SU-DHL-6 (cell line): ENCODE measurements around the gene DST.

Source experiments
- H2AFZ ChIP-seq: fragments of 200-600 bp; sonication (generic); 2 replicates; pipeline ENCODE4 v1.6.1; 2014; ENCODE audit warnings: low read depth, mild to moderate bottlenecking, moderate library complexity, mixed read lengths, antibody characterized with exemption, low read length; ENCODE audit not compliant: severe bottlenecking
- H3F3A ChIP-seq: fragments of 200-600 bp; shearing (Covaris generic); 2 replicates; pipeline ENCODE4 v1.6.0; 2016; ENCODE audit warnings: antibody characterized with exemption, mild to moderate bottlenecking; ENCODE audit not compliant: insufficient read depth
- H3K27ac ChIP-seq: fragments of 200-600 bp; sonication (generic); 2 replicates; pipeline ENCODE4 v1.5.1; 2016; ENCODE audit warnings: low read depth, mild to moderate bottlenecking, low read length, moderate library complexity, mixed read lengths
- H3K27me3 ChIP-seq: fragments of 200-600 bp; sonication (generic), shearing (Covaris generic); 2 replicates; pipeline ENCODE4 v1.6.0; 2014; ENCODE audit warnings: mild to moderate bottlenecking, low read length
- H3K36me3 ChIP-seq: fragments of 200-600 bp; sonication (generic); 2 replicates; pipeline ENCODE4 v1.6.1; 2014; ENCODE audit warnings: mild to moderate bottlenecking, low read length, mixed read lengths
- H3K4me2 ChIP-seq: fragments of 300-600, 200-600 bp; shearing (Covaris generic), sonication (generic); 2 replicates; pipeline ENCODE4 v1.6.0; 2014; ENCODE audit warnings: low read length, low read depth, mild to moderate bottlenecking; ENCODE audit not compliant: poor library complexity, severe bottlenecking
- H3K4me3 ChIP-seq: fragments of 200-600 bp; sonication (generic); 2 replicates; pipeline ENCODE4 v1.5.1; 2014; ENCODE audit warnings: antibody characterized with exemption, low read length, mild to moderate bottlenecking, mixed read lengths; ENCODE audit not compliant: insufficient read depth, poor library complexity, severe bottlenecking
- H3K79me2 ChIP-seq: fragments of 200-600 bp; sonication (generic); 2 replicates; pipeline ENCODE4 v1.6.1; 2014; ENCODE audit warnings: mild to moderate bottlenecking, low read length, moderate library complexity; ENCODE audit not compliant: insufficient read depth
- H3K9ac ChIP-seq: fragments of 200-600 bp; sonication (generic); 2 replicates; pipeline ENCODE4 v1.7.0; 2014; ENCODE audit warnings: mild to moderate bottlenecking, low read length
- H3K9me2 ChIP-seq: fragments of 200-600 bp; sonication (generic); replicated peaks from 2 replicates; pipeline ENCODE4 v1.6.1; 2014; ENCODE audit warnings: low read length; ENCODE audit not compliant: insufficient read depth
- H3K9me3 ChIP-seq: fragments of 200-600 bp; sonication (generic); 2 replicates; pipeline ENCODE4 v1.6.1; 2014; ENCODE audit warnings: low read length, mixed read lengths; ENCODE audit not compliant: insufficient read depth
- H4K20me1 ChIP-seq: fragments of 200-600 bp; sonication (generic); 2 replicates; pipeline ENCODE4 v1.6.1; 2014; ENCODE audit warnings: low read depth, mild to moderate bottlenecking, antibody characterized with exemption, low read length, moderate library complexity, mixed read lengths
- EZH2phosphoT487 ChIP-seq: fragments of 200-600 bp; sonication (generic), shearing (Covaris generic); conservative IDR thresholded peaks from 2 replicates; pipeline ENCODE4 v1.6.1; 2018; ENCODE audit warnings: mild to moderate bottlenecking, antibody characterized with exemption, low read length, moderate library complexity, mixed read lengths
- TF ChIP-seq, protein P1 (sequence below): fragments of 200-600 bp; sonication (generic); IDR thresholded peaks from one replicate; pipeline ENCODE4 v1.5.1; 2017; ENCODE audit warnings: antibody characterized with exemption, mild to moderate bottlenecking, low read length, moderate library complexity; ENCODE audit not compliant: insufficient read depth, poor library complexity, severe bottlenecking

The DST gene

DNA sequence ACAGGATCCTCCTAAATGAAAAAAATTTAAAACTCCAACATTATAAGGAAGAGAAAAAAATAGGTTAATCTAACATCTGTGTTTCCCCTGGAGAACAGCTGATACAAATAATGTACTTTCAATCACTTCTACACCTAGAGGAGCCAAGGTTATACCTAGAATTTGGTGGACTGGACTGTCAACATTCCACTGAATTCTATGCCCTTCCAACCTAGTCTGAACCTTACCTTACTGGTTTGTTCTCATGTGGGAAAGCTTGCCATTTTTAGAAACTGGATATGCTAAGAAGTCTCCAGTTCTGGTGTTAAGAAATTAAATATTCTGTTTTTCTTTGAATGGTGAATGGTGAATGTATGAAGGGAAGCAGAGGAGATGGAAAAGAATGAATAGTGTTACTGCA is 162.4 kb downstream of the DST start:
- no peak overlapping the region for H3K9ac ChIP-seq
- H3K9me3 ChIP-seq, result no peaks in the 10 kb centered on the region
- no peaks in the 10 kb centered on the region for H3K9me2 ChIP-seq
- H3K79me2 ChIP-seq, result no peaks in the 10 kb centered on the region
- no peak overlapping the region for H2AFZ ChIP-seq
- no peaks in the 10 kb centered on the region for H4K20me1 ChIP-seq
- no peaks in the 10 kb centered on the region for H3K36me3 ChIP-seq
- H3K4me2 ChIP-seq, result no peak overlapping the region
- H3K27me3 ChIP-seq, result no peaks in the 10 kb centered on the region
- no peak overlapping the region for H3K27ac ChIP-seq
- no peaks in the 10 kb centered on the region for H3F3A ChIP-seq
- H3K4me3 ChIP-seq, result no peak overlapping the region
- TF ChIP-seq EZH2phosphoT487, result no peak

DNA sequence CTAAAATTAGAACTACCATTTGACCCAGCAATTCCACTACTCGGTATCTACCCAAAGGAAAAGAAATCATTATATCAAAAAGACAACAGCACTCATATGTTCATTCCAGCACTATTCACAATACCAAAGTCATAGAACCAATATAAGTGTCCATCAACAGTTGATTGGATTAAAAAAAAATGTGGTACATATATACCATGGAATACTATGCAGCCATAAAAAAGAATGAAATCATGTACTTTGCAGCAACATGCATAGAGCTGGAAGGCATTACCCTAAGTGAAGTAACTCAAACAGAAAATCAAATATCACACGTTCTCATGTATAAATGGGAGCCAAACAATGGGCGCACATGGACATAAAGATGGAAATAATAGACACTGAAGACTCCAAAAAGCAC is 163.3 kb downstream of the DST start:
- Histone ChIP-seq H3K27me3 (no peaks in the 10 kb centered on the region), H3K4me3 (no peak overlapping the region), H3K9me3 (no peaks in the 10 kb centered on the region), H3F3A (no peaks in the 10 kb centered on the region), H4K20me1 (no peaks in the 10 kb centered on the region), H2AFZ (no peak overlapping the region), H3K36me3 (no peaks in the 10 kb centered on the region), H3K9me2 (no peaks in the 10 kb centered on the region), H3K79me2 (no peaks in the 10 kb centered on the region), H3K4me2 (no peak overlapping the region), H3K9ac (no peak overlapping the region), H3K27ac (no peak overlapping the region)
- TF ChIP-seq, protein P1, sequence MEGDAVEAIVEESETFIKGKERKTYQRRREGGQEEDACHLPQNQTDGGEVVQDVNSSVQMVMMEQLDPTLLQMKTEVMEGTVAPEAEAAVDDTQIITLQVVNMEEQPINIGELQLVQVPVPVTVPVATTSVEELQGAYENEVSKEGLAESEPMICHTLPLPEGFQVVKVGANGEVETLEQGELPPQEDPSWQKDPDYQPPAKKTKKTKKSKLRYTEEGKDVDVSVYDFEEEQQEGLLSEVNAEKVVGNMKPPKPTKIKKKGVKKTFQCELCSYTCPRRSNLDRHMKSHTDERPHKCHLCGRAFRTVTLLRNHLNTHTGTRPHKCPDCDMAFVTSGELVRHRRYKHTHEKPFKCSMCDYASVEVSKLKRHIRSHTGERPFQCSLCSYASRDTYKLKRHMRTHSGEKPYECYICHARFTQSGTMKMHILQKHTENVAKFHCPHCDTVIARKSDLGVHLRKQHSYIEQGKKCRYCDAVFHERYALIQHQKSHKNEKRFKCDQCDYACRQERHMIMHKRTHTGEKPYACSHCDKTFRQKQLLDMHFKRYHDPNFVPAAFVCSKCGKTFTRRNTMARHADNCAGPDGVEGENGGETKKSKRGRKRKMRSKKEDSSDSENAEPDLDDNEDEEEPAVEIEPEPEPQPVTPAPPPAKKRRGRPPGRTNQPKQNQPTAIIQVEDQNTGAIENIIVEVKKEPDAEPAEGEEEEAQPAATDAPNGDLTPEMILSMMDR, result no peak
- no peak for TF ChIP-seq EZH2phosphoT487

DNA sequence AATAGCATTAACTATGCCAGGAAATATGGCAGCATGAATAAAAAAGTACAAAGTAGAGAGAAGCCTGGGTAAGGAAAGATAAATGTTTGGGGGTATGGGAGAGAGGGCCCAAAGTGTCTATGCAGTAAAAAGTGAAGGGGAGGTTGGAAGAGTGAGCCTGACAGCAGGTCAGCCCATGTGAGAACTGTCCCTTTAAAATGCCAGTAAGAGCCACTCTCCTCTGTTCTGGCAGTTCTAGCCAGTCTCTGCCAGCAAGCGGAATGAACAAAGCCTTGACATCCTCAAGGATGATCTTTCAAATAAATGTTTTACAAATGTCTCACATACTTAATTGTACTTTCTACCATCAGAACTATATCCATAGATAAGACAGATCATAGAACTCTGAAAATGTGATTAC is 164.5 kb downstream of the DST start:
- H3K36me3 ChIP-seq, result no peaks in the 10 kb centered on the region
- no peak overlapping the region for H3K4me2 ChIP-seq
- H3K4me3 ChIP-seq, result no peak overlapping the region
- TF ChIP-seq, protein P1, result no peak
- no peak for TF ChIP-seq EZH2phosphoT487
- no peaks in the 10 kb centered on the region for H3K9me2 ChIP-seq
- H4K20me1 ChIP-seq, result no peaks in the 10 kb centered on the region
- no peaks in the 10 kb centered on the region for H3K27me3 ChIP-seq
- H3F3A ChIP-seq, result no peaks in the 10 kb centered on the region
- H3K79me2 ChIP-seq, result no peaks in the 10 kb centered on the region
- H2AFZ ChIP-seq, result no peak overlapping the region
- no peak overlapping the region for H3K9ac ChIP-seq
- no peak overlapping the region for H3K27ac ChIP-seq
- no peaks in the 10 kb centered on the region for H3K9me3 ChIP-seq

DNA sequence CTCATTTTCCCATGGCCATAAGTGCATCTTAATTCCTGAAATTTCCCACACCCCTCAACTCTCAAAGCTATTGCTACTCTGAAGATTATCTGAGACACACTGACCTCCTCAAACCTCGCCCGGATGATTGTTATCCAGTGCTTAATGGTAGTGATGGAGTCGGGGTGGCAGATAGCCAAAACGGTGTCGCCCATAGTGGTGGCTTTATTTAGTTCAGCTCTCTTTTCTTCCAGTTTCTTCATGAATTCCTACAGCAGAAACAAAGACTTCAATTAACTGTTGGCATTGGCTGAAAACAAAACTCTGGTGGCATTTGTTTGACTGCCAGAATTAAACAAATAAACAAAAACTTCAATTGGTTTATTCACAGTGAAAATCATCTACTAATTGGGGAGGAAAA is 165.4 kb downstream of the DST start:
- Histone ChIP-seq H3K9me2 (no peaks in the 10 kb centered on the region), H2AFZ (no peak overlapping the region), H3K9ac (no peak overlapping the region), H4K20me1 (no peaks in the 10 kb centered on the region), H3F3A (no peaks in the 10 kb centered on the region), H3K27ac (no peak overlapping the region), H3K27me3 (no peaks in the 10 kb centered on the region), H3K36me3 (no peaks in the 10 kb centered on the region), H3K4me2 (no peak overlapping the region), H3K4me3 (no peak overlapping the region), H3K79me2 (no peaks in the 10 kb centered on the region), H3K9me3 (no peaks in the 10 kb centered on the region)
- TF ChIP-seq EZH2phosphoT487, result no peak
- TF ChIP-seq, protein P1, result no peak
